Endothelial cell (in vitro differentiated cells): ENCODE measurements around the gene MAGOH. TPM values are rescaled to one million over a fixed set of nuclear protein-coding genes. Genes with fewer than 3 reads are reported as not detected.

Experiments used
- DNase-seq: peaks from one replicate; pipeline ENCODE4 v3.0.0; 2021; ENCODE audit warnings: low spot score
- H3K27ac Mint-ChIP-seq: one replicate; pipeline ENCODE4 v1.8.0; 2021; ENCODE audit warnings: mixed read lengths, inconsistent platforms; ENCODE audit not compliant: unreplicated experiment
- H3K27me3 Mint-ChIP-seq: one replicate; pipeline ENCODE4 v1.8.0; 2021; ENCODE audit warnings: mild to moderate bottlenecking, moderate library complexity, mixed read lengths, inconsistent platforms; ENCODE audit not compliant: unreplicated experiment
- H3K36me3 Mint-ChIP-seq: one replicate; pipeline ENCODE4 v1.8.0; 2021; ENCODE audit warnings: mild to moderate bottlenecking, low read depth, mixed read lengths, inconsistent platforms; ENCODE audit not compliant: unreplicated experiment
- H3K4me1 Mint-ChIP-seq: one replicate; pipeline ENCODE4 v1.8.0; 2021; ENCODE audit warnings: mild to moderate bottlenecking, mixed read lengths, inconsistent platforms; ENCODE audit not compliant: unreplicated experiment
- H3K4me3 Mint-ChIP-seq: one replicate; pipeline ENCODE4 v1.8.0; 2021; ENCODE audit warnings: mild to moderate bottlenecking, mixed read lengths, inconsistent platforms; ENCODE audit not compliant: unreplicated experiment
- H3K9me3 Mint-ChIP-seq: one replicate; pipeline ENCODE4 v1.8.0; 2021; ENCODE audit warnings: mixed read lengths, inconsistent platforms; ENCODE audit not compliant: unreplicated experiment
- CTCF ChIP-seq: fragments of 200-600 bp; sonication (generic); IDR thresholded peaks from one replicate; pipeline ENCODE4 v1.5.0; 2021; ENCODE audit warnings: antibody characterized with exemption; ENCODE audit not compliant: unreplicated experiment
- total RNA-seq: library from RNA; stranded (reverse); fragmentation: NEBNext Ultra II Directional; extraction: Animal tissue kit (Norgen Biotek cat#: 25700); gene quantifications from one replicate; pipeline ENCODE4 v1.2.1, GENCODE V29; 2021; ENCODE audit not compliant: unreplicated experiment

The MAGOH gene
- total RNA-seq, 1 donor from 2014 or later = 57.3 TPM

GRCh38 chr1:53278298-53278725 is 40.0 kb upstream of the MAGOH start:
- H3K4me3 Mint-ChIP-seq = no peak overlapping the region
- peak; percentile 86 for TF ChIP-seq CTCF
- peak; percentile 71 for DNase-seq
- H3K36me3 Mint-ChIP-seq = peaks cover 4% of the 10 kb centered on the region
- H3K9me3 Mint-ChIP-seq = no peaks in the 10 kb centered on the region
- H3K27ac Mint-ChIP-seq = no peak overlapping the region
- H3K27me3 Mint-ChIP-seq = peaks cover 5% of the 10 kb centered on the region
- H3K4me1 Mint-ChIP-seq = no peaks in the 10 kb centered on the region

GRCh38 chr1:53277326-53277725 is 39.0 kb upstream of the MAGOH start:
- no peak overlapping the region for H3K27ac Mint-ChIP-seq
- DNase-seq = no peak
- H3K27me3 Mint-ChIP-seq = peaks cover 10% of the 10 kb centered on the region
- H3K4me3 Mint-ChIP-seq = no peak overlapping the region
- no peak for TF ChIP-seq CTCF
- no peaks in the 10 kb centered on the region for H3K9me3 Mint-ChIP-seq
- peaks cover 7% of the 10 kb centered on the region for H3K36me3 Mint-ChIP-seq
- no peaks in the 10 kb centered on the region for H3K4me1 Mint-ChIP-seq

- Mint-ChIP-seq H3K4me3 (no peak overlapping the region), H3K9me3 (no peaks in the 10 kb centered on the region), H3K36me3 (peaks cover 7% of the 10 kb centered on the region), H3K4me1 (no peaks in the 10 kb centered on the region), H3K27ac (no peak overlapping the region), H3K27me3 (peaks cover 10% of the 10 kb centered on the region)
- TF ChIP-seq CTCF = no peak
- DNase-seq = no peak
These were observed 38.6 kb upstream of the MAGOH start for GRCh38 chr1:53276902-53277281.

- TF ChIP-seq CTCF = no peak
- Mint-ChIP-seq H3K4me3 (no peak overlapping the region), H3K4me1 (no peaks in the 10 kb centered on the region), H3K27me3 (peaks cover 10% of the 10 kb centered on the region), H3K36me3 (peaks cover 7% of the 10 kb centered on the region), H3K9me3 (no peaks in the 10 kb centered on the region), H3K27ac (no peak overlapping the region)
- no peak for DNase-seq
These were observed 38.0 kb upstream of the MAGOH start for GRCh38 chr1:53276153-53276901.

- H3K36me3 Mint-ChIP-seq = peaks cover 7% of the 10 kb centered on the region
- no peaks in the 10 kb centered on the region for H3K9me3 Mint-ChIP-seq
- no peak overlapping the region for H3K27ac Mint-ChIP-seq
- no peak overlapping the region for H3K4me3 Mint-ChIP-seq
- no peaks in the 10 kb centered on the region for H3K4me1 Mint-ChIP-seq
- TF ChIP-seq CTCF = no peak
- DNase-seq = no peak
- H3K27me3 Mint-ChIP-seq = peaks cover 10% of the 10 kb centered on the region
These were observed 37.2 kb upstream of the MAGOH start for GRCh38 chr1:53275566-53275965.
